ENCODE measurements around the gene BCL2L13.
A peak's percentile ranks its signal among the peaks of the same experiment; 100 is the strongest.

The BCL2L13 gene, protein sequence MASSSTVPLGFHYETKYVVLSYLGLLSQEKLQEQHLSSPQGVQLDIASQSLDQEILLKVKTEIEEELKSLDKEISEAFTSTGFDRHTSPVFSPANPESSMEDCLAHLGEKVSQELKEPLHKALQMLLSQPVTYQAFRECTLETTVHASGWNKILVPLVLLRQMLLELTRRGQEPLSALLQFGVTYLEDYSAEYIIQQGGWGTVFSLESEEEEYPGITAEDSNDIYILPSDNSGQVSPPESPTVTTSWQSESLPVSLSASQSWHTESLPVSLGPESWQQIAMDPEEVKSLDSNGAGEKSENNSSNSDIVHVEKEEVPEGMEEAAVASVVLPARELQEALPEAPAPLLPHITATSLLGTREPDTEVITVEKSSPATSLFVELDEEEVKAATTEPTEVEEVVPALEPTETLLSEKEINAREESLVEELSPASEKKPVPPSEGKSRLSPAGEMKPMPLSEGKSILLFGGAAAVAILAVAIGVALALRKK

GRCh38 chr22:17638432-17639246 is at the start of gene BCL2L13:
Gene BCL2L13, plus strand, starts transcription at chr22:17638757. Its CDS starts 16,955 bp downstream, at chr22:17655712.
- peak; percentile 70 for DNase-seq

DNA sequence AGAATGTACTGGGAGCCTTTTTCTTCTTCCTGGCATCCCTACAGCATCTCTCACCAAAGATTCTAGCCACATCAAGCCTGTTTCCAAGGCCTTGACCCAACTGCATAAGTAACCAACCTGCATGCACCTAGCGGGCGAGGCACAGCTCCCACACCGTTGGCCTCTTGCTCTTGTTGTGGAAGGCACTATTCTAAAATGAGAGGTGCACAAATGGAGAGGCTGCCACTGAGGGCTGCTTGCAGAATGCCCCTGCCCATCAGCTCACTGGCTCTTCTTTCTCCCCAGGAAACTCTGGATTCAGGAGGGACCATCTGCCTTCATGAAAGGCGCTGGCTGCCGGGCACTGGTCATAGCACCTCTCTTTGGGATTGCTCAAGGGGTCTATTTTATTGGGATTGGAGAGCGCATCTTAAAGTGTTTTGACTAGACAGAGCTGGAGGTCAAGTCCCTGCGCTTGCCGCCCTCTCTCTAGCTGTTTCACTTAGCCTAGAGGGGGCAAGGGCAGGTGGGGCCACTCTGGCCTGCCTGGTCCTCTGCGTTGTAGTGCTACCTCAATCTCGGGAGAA is 48.7 kb upstream of the BCL2L13 start:
- DNase-seq: no peak

GRCh38 chr22:17590586-17590985 is 48.0 kb upstream of the BCL2L13 start:
- no peak for DNase-seq

- DNase-seq: no peak
Measured at GRCh38 chr22:17592201-17592600, 46.4 kb upstream of the BCL2L13 start.

DNA sequence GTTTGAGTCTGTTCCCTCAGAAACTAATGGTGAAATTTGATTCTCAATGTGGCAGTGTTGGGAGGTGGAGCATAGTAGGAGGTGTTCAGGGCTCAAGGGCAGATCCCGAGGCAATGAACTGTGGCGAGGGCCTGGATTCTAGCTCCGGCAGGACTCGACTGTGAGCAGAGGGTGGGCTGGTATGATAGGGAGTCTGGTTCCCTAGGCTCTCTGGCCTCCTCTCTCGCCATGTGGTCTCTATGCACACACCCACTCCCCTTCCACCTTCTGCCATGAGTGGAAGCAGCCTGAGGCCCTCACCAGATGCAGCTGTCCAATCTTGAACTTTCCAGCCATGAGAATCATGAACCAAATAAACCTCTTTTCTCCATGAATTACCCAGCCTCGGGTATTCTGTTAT is 42.3 kb upstream of the BCL2L13 start:
- DNase-seq: no peak

DNA sequence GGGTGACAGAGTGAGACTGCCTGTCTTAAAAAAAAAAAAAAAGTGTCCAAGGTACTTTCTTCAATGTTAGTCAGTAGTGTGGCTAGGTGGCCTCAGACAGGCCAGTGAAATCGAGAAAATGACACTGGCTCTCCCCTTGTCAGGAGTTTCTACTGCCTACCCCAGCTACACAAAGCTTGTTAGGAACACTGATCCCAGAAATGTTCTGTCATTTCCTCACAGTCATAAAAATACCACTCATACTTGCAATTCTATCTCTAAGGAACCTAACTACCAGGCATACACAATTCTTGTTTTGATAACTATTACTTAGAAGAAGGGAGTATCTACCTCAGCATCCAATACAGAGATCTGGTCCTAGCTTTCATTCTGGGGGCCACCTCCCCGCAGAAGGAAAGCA is 41.3 kb upstream of the BCL2L13 start:
- no peak for DNase-seq

DNA sequence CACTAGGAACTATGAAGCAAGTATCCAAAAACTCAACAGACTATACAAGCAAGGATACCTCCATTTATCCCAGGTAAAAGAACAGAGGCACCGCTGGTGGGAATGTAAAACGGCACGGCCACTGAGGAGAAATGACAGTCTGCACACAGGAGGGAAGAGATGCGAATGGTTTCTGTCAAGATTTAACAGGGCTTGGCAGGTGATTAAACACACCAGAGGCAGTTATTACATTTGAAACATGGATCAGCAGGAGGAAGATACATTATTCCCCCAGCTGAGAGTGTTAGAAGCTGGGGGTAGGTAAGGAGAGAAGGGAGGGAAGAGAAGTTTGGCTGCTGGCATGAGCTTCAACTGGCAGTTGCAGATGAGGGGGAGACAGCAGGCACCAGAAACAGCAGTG is 40.2 kb upstream of the BCL2L13 start:
- no peak for DNase-seq

DNA sequence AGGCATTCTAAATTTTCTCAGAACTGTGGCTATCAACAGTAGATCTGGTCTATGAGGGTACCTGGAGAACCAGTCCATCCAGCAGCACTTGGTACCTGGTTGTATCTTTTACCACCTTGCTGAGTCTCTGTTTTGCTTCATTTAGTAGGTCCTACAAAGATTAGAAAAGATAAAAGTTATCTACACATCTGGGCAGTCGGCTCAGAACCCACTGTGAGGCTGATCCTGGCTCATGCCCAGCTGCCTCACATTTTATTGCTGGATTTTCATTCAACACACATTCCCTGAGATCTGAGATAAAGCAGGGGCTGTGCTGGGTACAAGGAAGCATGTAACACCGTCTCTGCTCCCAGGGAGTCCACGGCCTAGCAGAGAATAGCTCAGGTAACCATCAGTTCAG is 37.5 kb upstream of the BCL2L13 start:
- no peak for DNase-seq

DNA sequence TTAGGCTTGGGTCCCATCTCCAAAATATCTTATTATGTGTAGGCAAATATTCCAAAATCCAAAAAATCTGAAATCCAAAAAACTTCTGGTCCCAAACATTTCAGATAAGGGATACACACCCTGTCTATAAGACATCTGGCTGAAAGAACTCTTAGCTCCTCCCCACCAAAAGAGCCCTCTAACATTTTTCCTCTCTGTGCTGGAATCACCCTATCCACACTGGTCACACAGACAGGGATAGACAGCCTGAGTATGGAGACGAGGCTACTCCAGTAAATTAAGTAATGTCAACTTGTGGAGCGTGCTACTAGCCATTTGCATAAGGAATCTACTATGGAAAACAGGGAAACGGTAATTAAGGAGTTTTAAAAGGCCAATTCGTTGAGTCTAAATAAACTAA is 34.9 kb upstream of the BCL2L13 start:
- DNase-seq: no peak

GRCh38 chr22:17606496-17606895 is 32.1 kb upstream of the BCL2L13 start:
- DNase-seq: no peak

- DNase-seq: no peak
Measured at GRCh38 chr22:17607891-17608521, 30.6 kb upstream of the BCL2L13 start.

DNA sequence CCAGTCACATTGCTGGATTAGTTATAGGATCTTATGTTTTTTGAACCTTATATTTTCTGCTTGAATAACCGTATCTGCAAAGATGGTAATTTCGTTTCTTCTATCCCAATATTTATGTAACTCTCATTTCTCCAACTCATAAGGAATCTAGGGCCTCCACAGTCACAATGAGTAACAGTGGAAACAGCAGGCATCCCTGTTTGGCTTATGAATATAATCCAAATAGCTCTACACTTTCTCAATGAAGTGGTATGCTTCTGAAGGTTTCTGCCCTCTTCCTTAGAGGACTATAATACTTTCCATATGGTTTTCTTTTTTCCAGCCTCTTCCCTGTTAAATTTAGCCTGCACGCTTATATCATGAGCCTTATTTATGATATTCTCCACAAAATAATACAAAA is 26.5 kb upstream of the BCL2L13 start:
- no peak for DNase-seq

DNA sequence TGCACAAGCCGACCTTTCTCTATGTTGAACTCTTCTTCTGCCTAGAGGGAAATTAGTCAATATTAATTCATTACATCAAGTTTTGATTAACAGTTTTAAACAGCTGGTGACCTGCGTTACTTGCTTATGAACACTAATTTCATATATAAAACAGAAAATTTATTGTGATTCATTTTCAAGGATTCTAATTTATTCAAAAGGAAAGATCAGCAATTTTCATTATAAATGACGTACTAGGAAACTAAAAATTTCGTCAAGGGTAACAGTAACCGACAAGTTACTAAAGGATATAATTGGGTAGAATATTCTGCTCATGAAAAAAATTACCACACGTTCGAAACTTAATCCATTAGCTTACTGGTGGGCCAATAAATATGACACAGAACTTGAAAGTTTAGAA is 25.3 kb upstream of the BCL2L13 start:
- no peak for DNase-seq

- no peak for DNase-seq
Measured at GRCh38 chr22:17627961-17628405, 10.6 kb upstream of the BCL2L13 start.

GRCh38 chr22:17628406-17629172 is 10.0 kb upstream of the BCL2L13 start, which contains the start of gene ATP6V1E1:
Gene ATP6V1E1, minus strand, starts transcription at chr22:17628749. Its CDS starts 114 bp downstream, at chr22:17628635.
- DNase-seq: peak; percentile 78

- DNase-seq: no peak
Measured at GRCh38 chr22:17629173-17629489, 9.4 kb upstream of the BCL2L13 start.

DNA sequence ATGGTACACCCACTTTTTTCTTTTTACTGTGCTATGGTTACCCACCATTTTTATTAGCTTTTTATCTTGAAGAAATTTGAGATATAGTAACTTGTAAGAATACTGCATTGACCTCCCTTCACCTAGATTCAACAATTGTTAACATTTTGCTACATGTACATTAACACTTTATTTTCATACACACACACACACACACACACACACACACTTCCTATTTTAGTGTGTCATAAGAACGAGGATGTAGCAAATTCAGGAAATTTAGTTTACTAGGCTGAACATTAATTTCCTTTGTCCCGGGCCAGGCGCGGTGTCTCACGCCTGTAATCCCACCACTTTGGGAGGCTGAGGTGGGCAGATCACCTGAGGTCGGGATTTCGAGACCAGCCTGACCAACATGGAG is 8.9 kb upstream of the BCL2L13 start:
- DNase-seq: no peak

- DNase-seq: no peak
Measured at GRCh38 chr22:17631076-17631565, 7.4 kb upstream of the BCL2L13 start.

- no peak for DNase-seq
Measured at GRCh38 chr22:17633217-17633997, 5.2 kb upstream of the BCL2L13 start.

GRCh38 chr22:17633998-17634323 is 4.6 kb upstream of the BCL2L13 start:
- DNase-seq: no peak

GRCh38 chr22:17634696-17635095 is 3.9 kb upstream of the BCL2L13 start:
- no peak for DNase-seq

Data from NCI-H2029 treated with DMSO at 0.1 percent for 48 hours (cell line).